CD4-positive, alpha-beta T cell treated with Interleukin-4 for 4 hours (primary cell): ENCODE results near the gene AGBL1.

Experiments used
- DNase-seq: peaks from one replicate; pipeline ENCODE4 v3.0.0-alpha.2; 2020

The AGBL1 gene

DNA sequence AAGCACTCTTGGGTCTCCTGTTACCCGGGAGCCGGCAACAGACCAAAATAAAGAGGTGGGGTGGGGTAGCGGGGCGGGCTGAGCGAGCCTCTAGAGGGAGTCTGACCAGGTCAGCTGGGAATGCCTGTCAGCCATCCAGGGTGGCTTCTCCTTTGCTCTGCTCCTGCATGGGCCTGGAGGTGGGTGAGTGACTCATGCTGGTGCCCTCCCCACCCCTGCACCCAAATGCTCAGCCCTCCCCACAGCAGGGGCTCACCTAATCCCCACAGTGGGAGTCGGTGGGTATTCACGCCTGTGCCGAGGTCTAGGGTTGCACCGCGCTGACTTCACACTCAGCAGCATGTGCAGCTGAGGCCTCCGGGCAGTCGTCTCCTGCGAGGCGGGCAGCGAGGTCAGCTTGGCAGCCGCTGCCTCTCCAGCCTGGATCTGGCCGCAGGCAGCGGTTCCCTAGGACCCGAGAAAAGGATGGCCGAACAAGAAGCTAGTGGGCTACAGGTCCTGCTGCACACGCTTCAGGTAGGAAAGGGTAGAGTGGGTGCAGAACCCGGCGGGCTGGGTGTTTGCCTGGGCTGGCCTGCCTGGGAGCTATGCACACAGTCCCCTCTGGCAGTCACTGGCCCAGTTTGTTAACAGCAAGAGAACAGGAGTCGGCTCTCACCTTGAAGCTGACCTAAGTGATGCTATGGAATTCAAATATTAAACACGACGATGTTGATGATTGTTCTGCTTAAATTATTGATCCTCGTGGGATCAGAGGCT is at the start of gene AGBL1:
Gene AGBL1, plus strand, starts transcription at position 364 of the 759 bp plus-strand sequence.
- no peak for DNase-seq

GRCh38 chr15:86034904-86035303 is 44.8 kb upstream of the AGBL1 start:
- no peak for DNase-seq

DNA sequence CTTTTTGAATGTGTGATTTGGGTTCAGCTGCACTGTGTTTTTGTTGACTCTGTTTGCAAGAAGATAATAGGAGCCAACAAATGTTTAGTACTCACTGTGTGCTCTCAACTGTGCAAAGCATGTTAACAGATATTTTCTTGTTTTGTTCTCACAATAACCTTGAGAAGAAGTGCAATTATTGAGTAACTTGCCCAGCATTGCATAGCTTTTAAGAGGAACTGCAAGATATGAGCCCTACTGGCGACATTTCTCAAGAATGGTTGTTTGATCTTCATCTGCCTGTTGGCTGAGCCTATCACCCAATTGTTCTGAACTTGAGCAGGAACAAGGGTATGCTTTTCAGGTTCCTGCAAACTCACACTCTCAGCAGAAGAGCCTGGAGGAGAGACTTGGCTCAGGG is 43.4 kb upstream of the AGBL1 start:
- no peak for DNase-seq

- DNase-seq, result no peak
Measured at GRCh38 chr15:86038491-86038890, 41.2 kb upstream of the AGBL1 start.

DNA sequence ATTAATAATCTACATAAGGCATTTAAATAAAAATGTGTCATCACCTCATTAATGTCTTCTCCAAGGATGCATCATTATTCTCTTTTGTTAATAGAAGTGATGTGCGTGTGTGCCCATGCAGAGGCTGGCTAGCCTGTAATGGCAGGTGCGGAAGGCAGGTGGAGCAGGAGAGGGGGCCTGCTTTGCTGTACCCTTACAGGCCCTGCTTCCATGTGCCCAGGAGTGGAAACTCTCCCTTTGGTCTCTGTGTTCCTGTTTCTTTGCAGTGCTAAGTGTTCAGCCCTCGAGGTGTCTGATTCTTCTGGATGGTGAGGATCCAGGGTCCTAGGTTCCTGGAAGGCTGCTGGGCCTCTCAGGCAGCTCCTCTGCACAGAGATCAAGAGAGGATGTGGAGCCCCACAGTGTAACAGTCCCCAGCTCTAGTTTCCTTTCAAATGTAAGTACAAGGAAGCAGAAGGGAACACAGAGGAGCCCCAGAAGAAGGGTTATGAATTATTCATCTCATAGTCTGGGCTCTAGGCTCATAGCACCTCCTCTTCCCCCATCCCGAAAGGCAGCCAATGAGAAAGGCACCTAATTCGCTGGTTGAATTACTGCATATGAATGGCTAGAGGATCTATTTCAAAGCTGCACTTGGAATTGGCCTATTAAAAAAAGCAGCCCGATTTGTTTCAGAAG is 39.2 kb upstream of the AGBL1 start:
- DNase-seq, result no peak

GRCh38 chr15:86041399-86041798 is 38.3 kb upstream of the AGBL1 start:
- no peak for DNase-seq

DNA sequence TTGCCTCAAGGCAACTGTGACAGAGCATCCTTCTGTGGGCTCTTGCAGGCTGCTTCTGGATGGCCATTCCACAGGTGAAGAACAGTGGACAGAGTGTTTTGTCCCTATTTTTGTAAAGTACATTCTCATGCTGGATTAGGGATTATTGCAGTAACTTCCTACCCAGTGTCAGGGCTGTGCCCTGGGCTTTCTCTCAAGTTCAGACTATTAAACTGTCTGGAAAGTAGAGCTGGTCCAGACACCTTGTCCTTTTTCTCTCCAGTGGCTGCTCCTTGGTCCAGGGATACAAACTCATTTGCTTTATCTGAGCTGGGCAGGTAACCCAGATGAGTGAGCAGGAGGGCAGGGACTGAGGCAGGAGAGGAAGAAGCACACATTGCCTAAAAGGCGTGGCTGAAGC is 37.4 kb upstream of the AGBL1 start:
- DNase-seq, result no peak

DNA sequence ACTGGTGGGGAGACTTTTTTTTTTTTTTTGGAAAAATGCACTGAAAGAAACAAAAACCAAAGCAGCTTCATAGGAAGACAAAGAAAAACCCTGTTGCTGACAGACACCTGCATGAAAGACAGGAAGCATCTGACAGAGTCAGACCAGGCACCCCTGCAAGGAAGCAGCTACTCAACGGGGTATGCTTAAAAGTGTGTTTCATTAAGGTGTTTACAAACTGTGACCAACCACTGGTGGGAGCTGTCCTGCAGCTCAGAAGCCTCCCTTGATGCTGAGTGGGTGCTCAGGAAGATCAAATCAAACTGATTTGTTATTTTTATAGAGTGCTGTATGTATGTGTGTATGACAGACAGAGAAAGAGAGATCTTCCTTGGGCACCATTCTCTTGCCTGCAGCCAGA is 34.7 kb upstream of the AGBL1 start:
- no peak for DNase-seq

DNA sequence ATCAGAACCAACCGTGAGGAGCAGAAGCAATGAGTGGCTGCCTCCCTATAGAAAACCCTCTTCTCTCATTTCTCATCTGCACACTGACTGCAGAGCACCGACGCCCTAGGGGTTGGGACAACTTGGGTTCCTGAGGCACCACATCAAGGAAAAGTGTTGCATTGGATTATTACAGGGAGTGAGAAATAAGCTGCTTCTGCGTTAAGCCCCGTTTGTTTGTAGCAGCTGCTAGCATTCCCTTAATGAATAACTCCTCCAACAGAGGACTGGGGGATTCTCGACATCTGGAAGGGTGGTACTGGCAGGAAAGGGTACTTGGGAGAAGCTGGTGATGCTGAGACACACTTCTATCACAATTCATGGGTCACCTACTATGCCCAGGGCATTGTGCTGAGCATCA is 25.3 kb upstream of the AGBL1 start:
- DNase-seq, result no peak

GRCh38 chr15:86055688-86056087 is 24.0 kb upstream of the AGBL1 start:
- DNase-seq, result no peak

DNA sequence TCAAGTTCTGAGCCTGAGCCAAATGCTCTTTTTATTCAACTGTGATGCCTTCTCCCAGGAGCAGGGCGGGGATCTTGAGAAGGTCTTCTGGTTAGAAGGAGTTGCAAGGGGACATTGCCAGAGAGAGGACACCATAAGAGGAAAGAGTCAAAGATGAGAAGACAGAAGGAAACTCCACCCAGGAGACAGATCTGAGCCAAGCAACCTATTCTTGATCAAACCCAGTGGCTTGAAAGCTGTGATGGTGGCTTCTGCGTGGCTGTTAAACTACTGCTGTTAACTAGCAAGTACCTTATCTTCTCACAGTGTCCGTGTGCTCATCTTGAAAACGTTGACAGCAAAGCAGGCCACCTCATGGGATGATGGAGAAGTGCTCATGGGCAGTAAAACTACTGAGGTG is 19.8 kb upstream of the AGBL1 start:
- no peak for DNase-seq

DNA sequence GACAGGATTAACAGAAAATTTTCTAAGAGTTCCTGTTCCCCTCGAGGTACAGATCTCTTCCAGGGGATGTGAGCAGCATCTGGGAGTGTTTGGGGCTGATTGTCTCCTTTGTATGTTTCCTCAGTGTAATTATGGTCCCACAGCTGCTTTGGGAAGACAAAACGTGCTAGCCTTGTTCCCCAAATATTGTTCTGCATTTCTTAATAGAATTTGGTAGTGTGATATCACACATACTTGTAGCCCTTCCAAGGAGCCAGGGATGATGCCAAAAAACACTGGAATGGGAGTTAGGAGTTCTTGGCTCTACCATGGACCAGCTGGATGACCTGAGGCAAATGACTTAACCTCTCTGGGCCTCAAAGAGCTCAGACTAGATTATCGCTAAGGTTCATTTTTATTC is 19.0 kb upstream of the AGBL1 start:
- DNase-seq, result no peak

- no peak for DNase-seq
Measured at GRCh38 chr15:86061581-86061980, 18.1 kb upstream of the AGBL1 start.

GRCh38 chr15:86062646-86063243 is 16.9 kb upstream of the AGBL1 start:
- no peak for DNase-seq

DNA sequence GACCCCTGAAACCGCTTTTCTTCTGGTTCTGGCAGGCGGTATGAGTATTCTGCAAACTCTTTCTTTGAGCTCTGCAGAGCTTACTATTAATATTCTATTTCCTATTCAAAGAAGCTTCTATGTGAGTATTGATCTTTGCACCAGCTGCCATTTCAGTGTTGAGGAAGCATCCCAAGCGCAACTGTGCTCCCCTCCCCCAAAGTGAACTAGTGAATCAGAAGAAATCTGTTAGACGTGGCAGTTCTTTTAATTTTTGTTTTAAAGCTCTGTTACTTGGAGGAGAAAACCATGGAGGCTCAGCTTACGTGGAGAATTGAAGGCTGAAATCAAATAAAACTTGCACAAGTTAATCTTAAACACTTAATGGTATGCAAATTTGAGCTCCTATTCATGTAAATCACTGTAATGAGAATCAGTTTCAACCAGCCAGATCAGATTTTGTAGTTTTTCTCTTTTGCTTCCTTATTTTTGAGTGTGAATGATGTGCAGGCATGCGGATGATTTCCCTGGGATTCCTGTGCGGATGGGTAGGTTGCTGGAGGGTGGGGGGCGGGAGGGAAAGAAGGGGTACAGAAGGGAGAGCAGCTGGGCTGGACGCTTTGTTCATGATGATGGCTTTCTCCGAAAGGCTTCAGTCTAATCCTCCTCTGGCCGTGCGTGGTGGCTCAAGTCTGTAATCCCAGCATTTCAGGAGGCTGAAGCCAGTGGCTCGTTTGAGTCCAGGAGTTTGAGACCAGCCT is 16.1 kb upstream of the AGBL1 start:
- no peak for DNase-seq

DNA sequence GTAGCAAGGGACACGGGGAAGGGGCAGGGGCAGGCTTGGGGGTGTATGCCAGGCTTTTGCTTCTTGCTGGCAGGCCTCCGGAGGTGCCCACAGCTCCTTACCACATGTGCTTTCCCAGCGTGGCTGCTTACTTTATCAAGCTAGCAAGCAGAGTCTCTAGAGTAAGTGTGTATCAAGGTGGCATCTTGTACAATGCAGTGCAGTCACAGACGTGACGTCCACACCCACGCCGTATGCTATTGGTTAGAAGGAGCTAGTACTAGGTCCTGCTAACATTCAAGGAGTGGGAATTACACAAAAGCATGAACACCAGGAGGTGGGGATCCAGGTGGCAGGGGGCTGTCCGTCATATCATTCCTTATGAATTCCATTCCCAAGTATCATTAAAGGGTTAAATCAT is 15.3 kb upstream of the AGBL1 start:
- no peak for DNase-seq

DNA sequence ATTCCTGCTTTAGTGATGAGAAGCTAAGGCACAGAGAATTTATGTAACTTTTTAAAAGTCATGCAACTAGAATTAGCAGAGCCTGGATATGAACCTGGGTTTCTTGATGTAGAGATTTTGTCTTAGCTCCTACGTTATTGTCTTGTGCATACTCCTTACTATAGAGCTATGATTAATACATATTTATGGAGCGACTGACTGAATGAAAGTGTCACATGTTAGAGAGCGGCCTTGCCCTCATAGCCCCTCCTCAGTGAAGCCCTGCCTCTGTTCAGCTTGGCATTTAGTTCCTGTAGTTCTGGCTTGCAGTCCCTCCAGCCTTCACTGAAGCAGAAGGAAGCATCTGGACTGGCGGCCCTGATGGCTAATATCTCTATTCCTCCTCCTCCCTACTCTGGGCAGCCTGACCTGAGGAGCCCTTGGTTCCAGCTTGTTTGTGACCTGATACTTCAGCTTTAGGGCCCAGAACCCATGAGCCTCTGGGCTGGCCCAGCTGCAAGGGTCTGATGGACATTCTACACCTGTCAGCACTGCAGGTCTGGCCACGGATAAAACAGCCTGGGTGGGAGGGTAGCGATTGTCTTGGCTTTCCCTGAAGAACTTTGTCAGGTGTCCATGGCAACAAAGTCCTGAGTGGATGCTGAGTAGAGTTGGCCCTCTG is 13.4 kb upstream of the AGBL1 start:
- DNase-seq, result no peak

DNA sequence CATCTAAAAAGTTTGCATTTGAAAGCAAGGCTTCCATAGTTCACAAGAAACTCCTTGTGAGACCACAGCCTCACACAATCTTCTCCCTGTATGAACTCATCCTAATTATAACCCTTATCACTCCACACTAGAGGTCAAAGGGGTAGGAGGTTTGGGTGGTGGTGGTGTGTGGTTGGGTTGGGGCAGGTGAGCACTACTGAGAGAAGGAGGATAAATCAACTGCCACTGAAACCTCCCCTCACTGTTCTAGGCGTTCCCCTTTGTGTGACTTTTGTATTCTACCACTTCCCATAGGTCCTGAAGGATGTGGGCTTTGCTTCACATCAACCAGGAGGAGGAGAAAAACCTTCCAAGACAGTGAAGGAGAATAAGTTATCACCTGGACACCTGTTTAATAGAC is 6.4 kb upstream of the AGBL1 start:
- no peak for DNase-seq

DNA sequence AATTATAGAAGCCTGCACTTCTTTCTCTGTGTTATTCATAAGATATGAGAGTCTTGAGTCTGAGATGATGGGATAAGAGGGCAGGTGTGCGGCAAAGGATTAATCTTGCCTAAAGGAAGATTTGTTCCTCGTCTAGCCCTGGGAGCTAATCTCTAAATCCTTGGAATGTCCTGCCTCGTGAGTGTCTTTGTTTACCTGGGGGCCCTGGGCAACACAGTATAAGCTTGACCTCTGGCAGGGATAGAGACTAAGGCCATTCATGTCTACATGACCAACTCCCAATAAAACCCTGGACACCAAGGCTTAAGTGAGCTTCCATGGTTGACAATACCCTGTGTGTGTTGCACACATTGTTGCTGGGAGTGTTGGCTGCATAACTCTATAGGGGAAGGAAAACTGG is 3.2 kb upstream of the AGBL1 start:
- DNase-seq, result no peak

DNA sequence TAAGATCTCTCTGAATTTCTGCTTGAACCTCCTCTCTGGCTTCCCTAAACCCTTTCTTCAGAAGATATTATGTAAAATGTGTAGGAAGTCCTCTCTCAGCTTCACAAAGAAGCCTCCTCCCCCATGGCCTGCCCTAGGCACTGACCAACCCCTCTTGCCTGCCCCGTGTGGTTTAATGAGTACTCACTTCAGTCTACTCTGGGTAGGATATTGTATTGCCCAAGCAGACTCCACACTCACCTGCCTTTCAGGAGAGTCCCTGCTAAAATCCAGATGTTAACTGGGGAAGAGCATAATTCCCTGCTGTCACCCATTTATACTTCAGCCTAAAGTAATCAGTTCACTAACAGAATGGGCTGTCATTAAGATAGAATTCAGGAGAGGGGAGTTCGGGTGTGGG is 2.6 kb upstream of the AGBL1 start:
- no peak for DNase-seq

- no peak for DNase-seq
Measured at GRCh38 chr15:86080302-86080701, 631 bp downstream of the AGBL1 start.

DNA sequence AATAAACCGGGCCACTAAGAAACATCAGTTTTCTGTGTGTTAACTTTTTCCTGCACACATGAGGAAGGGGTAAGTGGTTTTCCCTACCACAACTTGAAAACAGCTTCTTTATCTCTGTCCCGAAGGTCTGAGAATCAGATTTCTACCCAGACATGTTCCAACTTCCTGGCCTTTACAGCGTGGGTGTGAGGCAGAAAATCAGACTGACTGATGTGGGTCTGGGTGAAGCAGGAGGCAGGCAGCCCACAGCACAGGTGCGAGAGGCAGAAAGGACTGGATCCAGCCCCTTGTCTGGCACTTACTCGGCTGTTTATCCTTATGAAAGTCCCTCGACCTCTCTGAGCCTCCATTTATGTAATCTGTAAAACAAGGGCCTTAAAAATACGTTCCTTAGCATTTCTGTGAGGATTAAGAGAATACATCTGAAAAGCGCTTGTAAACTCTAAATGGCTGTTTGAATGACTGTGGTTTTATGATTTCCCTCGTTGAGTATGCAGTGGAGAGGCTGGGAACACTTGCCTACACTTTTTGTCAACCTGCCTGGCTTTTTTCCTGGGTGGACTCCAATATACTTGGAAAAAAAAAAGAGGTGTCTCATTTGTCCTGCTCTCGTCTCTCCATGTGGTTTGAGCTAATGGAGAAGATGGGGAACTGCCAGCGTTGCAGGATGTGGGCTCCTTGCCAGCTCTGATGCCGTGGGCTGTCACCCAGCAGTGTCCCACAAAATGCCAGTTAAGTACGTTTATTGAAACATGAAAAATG is 3.1 kb downstream of the AGBL1 start:
- no peak for DNase-seq
